Psoas muscle (tissue), 8 donors: Measurements from ENCODE around the gene LHPP. TPM values are rescaled to one million over a fixed set of nuclear protein-coding genes. Genes with fewer than 3 reads are reported as not detected.

Experiments used
- ATAC-seq, 4 donors: fragments of 200-7000 bp; cut with Tn5 transposase; one replicate each; pipeline ENCODE4 v1.9.1; 2020; ENCODE audit warnings: moderate library complexity in 3 of 4, mild to moderate bottlenecking in 2 of 4
- DNase-seq, 2 donors: peaks; one replicate each; pipeline ENCODE4 v3.0.0-alpha.2; 2020
- H3K27ac ChIP-seq: fragments of 200-600 bp; one replicate; pipeline ENCODE4 v1.8.0; 2022
- H3K27me3 ChIP-seq, 3 donors: fragments of 200-600 bp in 1 of 3; one replicate each; pipeline versions ENCODE4 v1.6.1 to v1.8.0; 2013 to 2022; ENCODE audit warnings: low read length in 2 of 3, mild to moderate bottlenecking in 2 of 3, moderate library complexity in 1 of 3; ENCODE audit not compliant: insufficient read depth in 3 of 3
- H3K36me3 ChIP-seq, 2 donors: fragments of 200-600 bp in 1 of 2; one replicate each; pipeline versions ENCODE4 v1.6.1 to v1.8.0; 2013 to 2022; ENCODE audit warnings: low read depth in 1 of 2, mild to moderate bottlenecking in 1 of 2, moderate library complexity in 1 of 2; ENCODE audit not compliant: insufficient read depth in 1 of 2
- H3K4me1 ChIP-seq: fragments of 200-600 bp; one replicate; pipeline ENCODE4 v1.8.0; 2022
- H3K4me3 ChIP-seq: fragments of 200-600 bp; one replicate; pipeline ENCODE4 v1.8.0; 2022; ENCODE audit warnings: mild to moderate bottlenecking
- H3K9me3 ChIP-seq: fragments of 200-600 bp; one replicate; pipeline ENCODE4 v1.8.0; 2022
- whole genome bisulfite sequencing, 3 donors: extraction: QIAGEN DNeasy Blood & Tissue Kit; methylation state at CpG; one replicate each; pipeline versions ENCODE4 v1.1.6 to v1.1.7; 2013; 5-methylcytosine and 5-hydroxymethylcytosine counted together
- intact Hi-C, 2 donors: fragments of 100-400 bp; cut with DNase I; formaldehyde crosslinking; loops; one replicate each; pipeline versions ENCODE4 v1.11.0 to v1.14.2; 2022
- polyA plus RNA-seq, 3 donors: library from polyadenylated mRNA; stranded (reverse); fragments of 200-250 nt; gene quantifications; one replicate each; pipeline ENCODE4 v1.2.3, GENCODE V29; 2013
- total RNA-seq, 4 donors: library from RNA; stranded (reverse); fragmentation: NEBNext Ultra II Directional in 2 of 4; extraction: Animal tissue kit (Norgen Biotek cat#: 25700) in 2 of 4; gene quantifications; one replicate each; pipeline versions ENCODE4 v1.2.1 to v1.2.4, GENCODE V29; 2021 to 2023
- TF ChIP-seq, protein P1 (sequence below): fragments of 200-600 bp; IDR thresholded peaks from one replicate; pipeline ENCODE4 v1.8.0; 2022; ENCODE audit warnings: antibody characterized with exemption
- donor health status: healthy with polysubstance abuse.
- donor health status: DM: no; HTN: no; CAD: no; lungs with moderate emphysema.
- donor health status: Bipolar disorder and iron deficiency.
- donor health status: healthy.
- donor health status: DM: yes; HTN: yes; CAD: no.
- donor health status: DM: no; HTN: no; CAD: no.
- donor health status: DM: no; HTN: no; CAD: no.
- donor health status: DM: yes; HTN: yes; CAD: no.

LHPP gene
- total and polyA plus RNA-seq, 7 donors, result 4.7 to 12.8 (median 6.1) TPM

DNA sequence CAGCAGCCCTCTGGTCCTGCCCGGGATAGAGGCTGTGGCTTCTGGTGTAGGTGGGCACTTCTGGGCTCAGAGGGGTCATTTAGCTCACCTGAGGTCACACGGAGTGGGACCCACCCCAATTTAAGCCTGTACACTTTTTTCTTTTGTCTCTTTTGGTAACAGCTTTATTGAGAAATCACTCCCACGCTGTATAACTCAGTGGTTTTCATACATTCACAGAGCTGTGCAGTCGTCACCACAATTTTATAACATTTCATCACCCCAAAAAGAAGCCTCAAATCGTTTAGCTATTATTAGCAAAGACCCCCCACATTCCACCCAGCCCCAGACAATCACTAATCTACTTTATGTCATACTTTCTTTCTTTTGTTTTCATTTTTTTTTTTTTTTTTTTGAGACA is 62.3 kb downstream of the LHPP start:
- peaks cover 34% of the 10 kb centered on the region for H3K4me1 ChIP-seq
- no peaks in the 10 kb centered on the region for H3K27me3 ChIP-seq
- H3K4me3 ChIP-seq, result no peak overlapping the region
- intact Hi-C loops, result loop anchor here in 1 of 2 donors (5.0 kb wide), 1 partner anchor 383 kb away; no protein-coding TSS in a partner anchor
- no peaks in the 10 kb centered on the region for H3K36me3 ChIP-seq
- TF ChIP-seq, protein P1, sequence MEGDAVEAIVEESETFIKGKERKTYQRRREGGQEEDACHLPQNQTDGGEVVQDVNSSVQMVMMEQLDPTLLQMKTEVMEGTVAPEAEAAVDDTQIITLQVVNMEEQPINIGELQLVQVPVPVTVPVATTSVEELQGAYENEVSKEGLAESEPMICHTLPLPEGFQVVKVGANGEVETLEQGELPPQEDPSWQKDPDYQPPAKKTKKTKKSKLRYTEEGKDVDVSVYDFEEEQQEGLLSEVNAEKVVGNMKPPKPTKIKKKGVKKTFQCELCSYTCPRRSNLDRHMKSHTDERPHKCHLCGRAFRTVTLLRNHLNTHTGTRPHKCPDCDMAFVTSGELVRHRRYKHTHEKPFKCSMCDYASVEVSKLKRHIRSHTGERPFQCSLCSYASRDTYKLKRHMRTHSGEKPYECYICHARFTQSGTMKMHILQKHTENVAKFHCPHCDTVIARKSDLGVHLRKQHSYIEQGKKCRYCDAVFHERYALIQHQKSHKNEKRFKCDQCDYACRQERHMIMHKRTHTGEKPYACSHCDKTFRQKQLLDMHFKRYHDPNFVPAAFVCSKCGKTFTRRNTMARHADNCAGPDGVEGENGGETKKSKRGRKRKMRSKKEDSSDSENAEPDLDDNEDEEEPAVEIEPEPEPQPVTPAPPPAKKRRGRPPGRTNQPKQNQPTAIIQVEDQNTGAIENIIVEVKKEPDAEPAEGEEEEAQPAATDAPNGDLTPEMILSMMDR, result no peak
- ATAC-seq (no peak), DNase-seq (no peak)
- H3K9me3 ChIP-seq, result no peaks in the 10 kb centered on the region
- H3K27ac ChIP-seq, result peak overlapping the region; percentile 9
- 77 to 84% (median 83%) methylated on average over 5 of the region's 5 CpGs for WGBS, 3 donors

DNA sequence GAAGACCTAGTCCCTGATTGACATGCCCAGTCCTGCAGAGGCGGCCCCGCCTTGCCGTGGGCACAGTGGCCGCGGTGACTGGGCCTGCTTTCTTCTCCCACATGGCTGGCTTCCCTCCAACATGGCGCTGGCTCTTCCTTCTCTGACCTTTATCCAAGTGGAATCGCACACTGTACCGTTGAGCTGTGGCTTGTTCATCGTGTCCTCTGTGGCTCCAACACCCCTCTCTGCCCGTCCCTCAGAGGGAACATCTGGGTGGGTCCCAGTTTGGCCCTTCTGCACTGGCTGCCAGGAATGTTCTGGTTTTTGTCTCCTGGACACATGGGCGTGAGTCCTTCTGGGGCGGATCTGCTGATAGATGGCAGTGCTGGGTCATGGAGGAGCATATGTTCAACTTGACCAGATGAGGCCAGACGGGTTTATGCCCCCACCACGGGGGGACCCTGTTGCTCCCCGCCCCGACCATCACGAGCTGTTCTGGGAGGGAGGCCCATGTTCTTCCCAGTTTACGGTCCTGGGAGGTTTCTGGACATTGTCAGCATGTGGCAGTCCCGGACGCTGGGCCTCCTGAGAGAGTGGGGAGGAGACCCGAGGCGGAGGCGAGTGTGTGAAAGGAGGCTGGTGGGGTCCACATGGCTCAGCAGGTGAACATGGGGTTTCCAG is 63.5 kb downstream of the LHPP start:
- no peaks in the 10 kb centered on the region for H3K36me3 ChIP-seq
- DNase-seq, result peak; percentile 75 to 92
- 39 to 56% (median 42%) methylated on average over 23 of the region's 23 CpGs for WGBS, 3 donors
- H3K27me3 ChIP-seq, result no peaks in the 10 kb centered on the region
- intact Hi-C loops, result loop anchor here in 1 of 2 donors (5.0 kb wide), 2 partner anchors 217 to 382 kb away; partner anchors contain the start of gene FAM53B
- H3K4me3 ChIP-seq, result no peak overlapping the region
- TF ChIP-seq, protein P1, result no peak
- peak; percentile 68 to 76 (median 72) for ATAC-seq
- H3K4me1 ChIP-seq, result peaks cover 34% of the 10 kb centered on the region
- peak overlapping the region; percentile 79 for H3K27ac ChIP-seq
- no peaks in the 10 kb centered on the region for H3K9me3 ChIP-seq

GRCh38 chr10:124525751-124526600 is 64.4 kb downstream of the LHPP start:
- H3K36me3 ChIP-seq, result no peaks in the 10 kb centered on the region
- H3K27me3 ChIP-seq, result no peaks in the 10 kb centered on the region
- TF ChIP-seq, protein P1, result no peak
- WGBS, 3 donors, result 90 to 93% (median 92%) methylated on average over 20 of the region's 20 CpGs
- no peak overlapping the region for H3K4me3 ChIP-seq
- H3K27ac ChIP-seq, result peak overlapping the region; percentile 79
- no peaks in the 10 kb centered on the region for H3K9me3 ChIP-seq
- intact Hi-C loops, result loop anchor here in 1 of 2 donors (5.0 kb wide), 1 partner anchor 216 kb away; the partner anchor contains the start of gene FAM53B
- DNase-seq, result peak in 1 of 2 donors; percentile 39
- H3K4me1 ChIP-seq, result peaks cover 34% of the 10 kb centered on the region
- ATAC-seq, result no peak

DNA sequence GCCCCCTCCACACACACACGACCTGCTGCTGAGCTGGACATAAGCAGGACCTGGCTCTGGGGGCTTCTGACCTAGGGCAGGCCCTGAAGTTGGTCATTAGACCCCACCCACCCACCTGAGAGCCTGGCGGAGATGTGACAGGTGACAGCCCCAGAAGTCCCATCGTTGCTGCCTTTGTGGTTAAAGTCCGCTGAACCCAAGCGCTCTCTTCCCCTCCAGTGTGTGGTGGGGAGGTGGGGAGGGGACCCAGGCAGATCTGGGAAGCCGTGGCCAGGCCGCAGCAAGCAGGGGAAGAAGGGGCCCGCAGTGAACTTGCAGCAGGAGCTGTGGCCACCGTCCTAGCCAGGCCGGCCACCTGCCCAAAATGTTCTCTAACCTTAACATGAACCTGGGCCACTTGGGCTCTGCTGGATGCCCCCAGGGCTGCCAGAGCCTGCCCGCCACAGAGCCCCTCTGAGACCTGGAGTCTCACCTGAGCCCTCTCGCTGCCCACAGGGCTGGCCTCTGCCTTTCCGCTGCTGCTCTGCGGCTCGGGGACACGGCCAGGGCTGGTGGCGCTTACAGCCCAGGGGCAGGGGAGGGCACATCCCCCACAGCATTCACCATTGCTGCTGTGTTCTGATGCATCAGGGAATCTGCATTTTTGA is 65.1 kb downstream of the LHPP start:
- ATAC-seq, result no peak
- no peak overlapping the region for H3K4me3 ChIP-seq
- TF ChIP-seq, protein P1, result no peak
- DNase-seq, result peak; percentile 6 to 45
- H3K9me3 ChIP-seq, result no peaks in the 10 kb centered on the region
- peaks cover 26% of the 10 kb centered on the region for H3K4me1 ChIP-seq
- H3K27me3 ChIP-seq, result no peaks in the 10 kb centered on the region
- 84 to 91% (median 88%) methylated on average over 15 to 17 of the region's 17 CpGs for WGBS, 3 donors
- H3K27ac ChIP-seq, result no peak overlapping the region
- intact Hi-C loops, result loop anchor here in 1 of 2 donors (5.0 kb wide), 1 partner anchor 216 kb away; the partner anchor contains the start of gene FAM53B
- no peaks in the 10 kb centered on the region for H3K36me3 ChIP-seq
